NCI-H128 (cell line): ENCODE measurements around the gene GRM4.
"Not testable (repeated sequence)": the region's sequence is repeated elsewhere in the genome, so short reads cannot be mapped to it uniquely, and the experiment has no call there.

Source experiments
- DNase-seq: peaks from one replicate; lab custom pipeline; 2025; ENCODE audit not compliant: unreplicated experiment; lab: John Stamatoyannopoulos, UW

GRM4 gene

DNA sequence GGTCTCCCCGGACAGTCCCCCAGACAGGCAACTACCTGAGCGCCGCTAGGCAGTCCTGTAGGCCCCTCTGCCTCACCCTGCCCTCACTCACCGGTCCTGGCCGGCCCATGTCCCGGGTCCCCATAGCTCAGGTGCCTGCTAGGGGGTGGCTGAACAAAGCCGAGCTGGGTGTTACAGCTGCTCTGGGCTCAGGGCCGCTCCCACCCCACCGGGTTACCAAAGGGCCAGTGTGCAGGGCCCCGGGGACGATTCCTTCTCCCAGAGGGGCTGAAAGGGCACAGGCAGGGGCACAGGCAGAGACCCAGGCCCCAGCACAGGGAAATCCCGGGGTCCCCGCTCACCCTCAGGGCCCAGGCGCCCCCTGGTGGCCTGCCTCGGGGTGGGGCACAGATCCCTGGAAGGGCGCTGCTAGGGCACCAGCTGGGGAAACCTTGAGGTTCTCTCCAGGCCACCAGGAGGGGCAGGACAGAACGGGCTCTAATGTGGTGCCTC, 118.4 kb downstream of the GRM4 start:
- DNase-seq = no peak

DNA sequence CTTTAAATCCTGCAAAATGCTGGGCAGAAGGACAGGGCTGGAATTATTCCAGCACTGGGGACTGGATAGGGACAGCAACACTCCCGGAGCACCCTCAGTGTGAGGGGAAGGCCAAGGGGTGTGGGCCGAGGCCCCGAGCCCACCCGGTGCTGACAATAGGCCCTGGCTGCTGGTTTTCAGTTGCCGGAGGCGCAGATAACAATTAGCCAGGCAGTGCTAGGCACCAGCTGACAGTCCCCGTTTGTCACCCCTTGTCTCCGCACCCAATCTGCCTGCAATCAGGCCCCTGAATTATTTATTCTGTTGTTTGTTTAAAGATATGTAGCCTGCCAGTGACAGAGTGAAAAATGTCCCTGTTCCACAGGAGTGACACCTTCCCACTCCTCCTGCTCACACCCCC, 120.0 kb downstream of the GRM4 start:
- DNase-seq = no peak

DNA sequence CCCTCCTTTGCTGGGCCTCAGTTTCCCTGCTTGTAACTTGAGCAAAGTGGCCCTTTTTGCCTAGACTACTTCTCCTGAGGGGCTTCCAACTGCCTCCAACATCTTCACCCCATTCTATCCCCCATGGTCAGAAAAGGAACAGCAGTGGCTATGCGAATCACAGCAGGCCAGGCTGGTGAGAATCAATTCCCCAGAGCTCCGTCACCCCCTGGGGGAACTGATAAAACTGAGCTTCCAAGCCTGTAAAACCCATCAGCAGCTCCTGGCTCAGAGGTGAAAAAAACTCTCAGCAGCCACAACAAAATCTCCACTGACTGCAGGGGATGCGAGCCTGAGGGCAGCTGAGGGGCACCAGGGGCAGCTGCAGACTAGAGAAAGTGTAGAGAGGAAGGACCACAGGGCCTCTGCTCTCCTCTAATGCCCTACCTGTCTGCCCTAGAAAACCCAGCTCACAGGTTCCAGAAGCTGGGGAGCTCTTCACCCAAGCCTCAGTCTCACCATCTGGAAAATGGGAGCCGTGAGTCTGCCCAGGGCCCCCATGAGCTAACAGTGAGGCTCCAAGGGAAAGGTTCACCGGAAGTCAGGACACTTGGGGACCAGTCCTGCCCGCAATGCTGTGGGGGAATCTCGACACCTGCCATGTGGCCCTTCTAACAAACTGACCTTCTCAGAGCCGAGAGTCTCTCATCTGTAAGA, 120.6 kb downstream of the GRM4 start:
- no peak for DNase-seq

DNA sequence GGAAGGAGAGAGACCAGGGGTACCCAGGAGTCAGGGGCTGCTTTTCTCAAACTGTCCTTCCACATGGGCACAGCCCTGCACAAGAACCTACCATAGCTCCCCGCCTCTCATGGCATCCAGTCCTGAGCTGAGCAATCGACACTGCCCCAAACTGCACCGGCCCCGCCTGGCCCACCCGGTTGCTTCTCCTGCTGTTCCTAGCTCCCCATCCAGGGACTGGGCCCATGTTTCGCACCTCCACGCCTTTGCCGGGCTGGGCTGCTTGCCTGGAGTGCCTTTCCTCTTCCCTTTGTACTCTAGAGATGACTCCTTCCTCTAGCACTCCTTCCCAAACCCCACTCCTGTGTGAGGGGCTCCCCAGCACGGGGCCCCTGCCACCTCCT, 123.0 kb downstream of the GRM4 start:
- no peak for DNase-seq

DNA sequence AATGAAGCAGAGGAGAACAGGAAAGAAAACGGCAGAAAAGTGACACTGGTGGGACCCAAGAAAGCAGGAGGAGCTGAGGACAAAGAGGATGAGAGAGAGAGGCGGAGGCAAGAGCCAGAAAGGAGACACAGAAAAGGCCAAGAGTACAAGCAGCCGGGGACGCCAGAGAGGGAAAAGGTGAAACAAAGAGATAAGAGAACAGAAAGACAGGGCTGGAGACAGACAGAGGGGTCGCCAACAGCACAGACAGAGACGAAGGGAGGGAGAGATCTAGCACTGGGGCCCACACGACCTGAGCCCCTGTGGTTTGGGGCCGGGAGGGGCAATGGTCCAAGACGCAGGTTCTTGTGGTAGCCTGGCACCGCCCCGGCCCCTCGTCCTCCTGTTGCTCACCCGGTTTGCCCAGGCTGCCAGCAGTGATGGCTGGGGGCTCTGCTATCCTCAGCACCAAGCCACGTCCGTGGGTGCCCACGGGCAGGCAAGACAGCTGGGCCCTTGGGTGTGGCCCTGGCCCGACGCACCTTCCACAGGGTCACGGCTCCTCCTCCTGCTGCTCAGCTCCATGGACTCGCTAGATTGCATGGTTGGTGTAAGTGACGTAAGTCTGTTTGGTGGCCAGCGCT, 123.5 kb downstream of the GRM4 start:
- no peak for DNase-seq

DNA sequence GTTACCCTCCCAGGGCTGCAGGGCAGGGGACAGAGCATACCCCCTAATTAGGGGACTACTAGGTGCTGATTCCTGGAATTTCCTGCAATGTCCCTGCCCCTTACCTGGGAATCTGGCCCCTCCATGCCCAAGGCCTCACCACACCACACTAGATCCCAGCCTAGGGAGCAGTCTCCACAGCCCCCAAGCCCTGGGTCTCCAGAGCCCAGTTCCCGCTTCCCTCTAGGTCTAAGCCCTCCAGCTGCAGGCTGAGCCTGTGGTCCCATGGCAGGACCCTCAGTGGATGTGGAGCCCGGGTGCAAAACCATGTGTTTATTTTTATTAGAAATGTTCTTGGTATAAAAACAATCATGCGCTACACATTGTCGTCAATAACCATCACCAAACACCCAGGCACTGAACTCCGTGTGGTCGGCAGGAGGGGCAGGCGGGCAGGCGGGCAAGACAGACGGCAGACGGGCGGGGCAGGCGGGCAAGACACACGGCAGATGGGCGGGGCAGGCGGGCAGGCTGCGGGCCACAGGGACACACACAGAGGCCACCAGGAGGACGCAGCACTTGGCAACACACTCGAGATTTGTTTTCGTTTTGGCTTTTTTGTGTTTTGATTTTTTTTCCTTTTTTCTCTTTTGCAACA, 124.2 kb downstream of the GRM4 start:
- no peak for DNase-seq

DNA sequence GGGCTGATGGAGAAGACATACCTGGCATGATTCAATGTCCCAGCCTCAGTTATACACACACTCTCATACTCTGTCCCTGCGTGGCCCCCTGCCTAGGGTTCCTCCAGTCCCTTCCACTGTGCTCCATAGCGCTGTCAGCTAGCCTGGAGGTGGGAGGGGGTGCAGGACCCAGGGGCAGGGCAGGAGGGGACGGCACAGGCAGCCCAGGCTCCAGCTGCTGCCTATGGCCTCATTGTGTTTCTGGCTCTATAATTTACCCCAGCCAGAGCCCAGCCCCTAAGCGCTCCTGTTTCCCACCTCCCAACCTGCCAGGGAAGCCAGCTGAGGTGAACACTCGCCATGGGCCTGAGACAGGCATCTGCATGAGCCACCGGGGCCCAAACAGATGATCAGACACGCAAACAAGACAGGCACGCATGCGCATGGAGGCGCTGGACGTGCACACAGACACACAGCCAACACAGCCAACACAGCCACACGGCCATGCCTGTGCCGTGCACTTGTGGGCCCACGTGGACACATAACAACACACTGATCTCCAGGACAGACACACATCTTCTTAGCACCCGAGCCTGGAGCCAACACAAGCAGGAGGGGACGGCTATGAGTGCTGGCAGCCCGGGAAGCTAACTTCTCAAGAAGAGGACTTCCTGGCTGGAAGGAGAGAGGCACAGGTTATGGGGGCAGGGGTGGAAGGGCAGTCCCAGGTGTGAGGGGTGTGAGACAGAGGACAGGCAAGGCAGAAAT, 124.9 kb downstream of the GRM4 start:
- no peak for DNase-seq

DNA sequence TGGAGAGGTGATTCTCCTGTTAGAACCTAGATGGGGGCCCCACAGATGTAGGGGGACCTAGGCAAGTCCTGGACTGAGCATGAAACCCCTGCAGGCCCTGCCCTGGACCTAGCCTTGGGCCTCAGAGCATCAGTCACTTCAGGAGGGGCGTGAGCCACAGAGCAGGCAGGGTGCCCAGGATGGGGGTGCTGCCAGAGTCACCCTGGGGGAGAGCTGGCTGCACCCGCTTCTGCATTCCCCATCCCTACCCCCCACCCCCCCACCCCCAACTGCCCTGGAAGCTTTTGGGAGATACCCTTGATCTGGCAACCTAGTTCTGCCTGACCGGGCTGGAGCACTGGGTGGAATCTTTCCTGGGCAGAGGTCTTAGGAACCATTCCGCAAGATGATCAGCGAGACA, 125.6 kb downstream of the GRM4 start:
- DNase-seq = no peak

DNA sequence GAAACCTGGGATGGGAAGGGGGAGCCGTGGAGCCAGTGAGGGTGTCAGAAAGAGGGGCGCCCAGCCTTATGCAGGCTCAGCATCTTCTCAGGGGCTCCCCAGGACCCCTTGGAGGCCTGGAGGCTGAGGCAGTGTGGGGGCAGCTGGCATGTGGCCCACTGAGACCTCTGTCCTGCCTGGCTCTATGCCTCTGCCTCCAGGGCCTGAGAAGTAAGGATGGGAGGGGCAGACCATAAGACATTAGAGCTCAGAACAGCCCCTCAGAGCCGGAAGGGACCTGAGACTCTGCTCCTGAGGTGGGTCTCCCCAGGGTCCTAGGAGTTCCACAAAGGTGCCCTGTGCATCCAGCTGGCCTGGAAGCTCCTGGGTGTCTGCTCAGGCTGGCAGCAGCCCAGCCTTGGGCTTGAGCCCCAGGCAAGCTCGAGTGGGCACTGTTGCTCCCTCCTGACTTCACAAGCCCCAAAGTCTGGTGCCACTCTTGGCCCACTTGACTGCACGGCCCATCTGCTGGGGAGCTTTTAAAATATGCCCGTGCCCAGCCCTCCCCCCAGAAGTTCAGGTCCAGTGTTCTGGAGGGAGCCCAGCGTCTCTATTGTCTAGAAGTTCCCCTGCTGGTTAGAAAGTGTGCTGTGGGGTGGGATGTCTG, 126.8 kb downstream of the GRM4 start:
- no peak for DNase-seq

DNA sequence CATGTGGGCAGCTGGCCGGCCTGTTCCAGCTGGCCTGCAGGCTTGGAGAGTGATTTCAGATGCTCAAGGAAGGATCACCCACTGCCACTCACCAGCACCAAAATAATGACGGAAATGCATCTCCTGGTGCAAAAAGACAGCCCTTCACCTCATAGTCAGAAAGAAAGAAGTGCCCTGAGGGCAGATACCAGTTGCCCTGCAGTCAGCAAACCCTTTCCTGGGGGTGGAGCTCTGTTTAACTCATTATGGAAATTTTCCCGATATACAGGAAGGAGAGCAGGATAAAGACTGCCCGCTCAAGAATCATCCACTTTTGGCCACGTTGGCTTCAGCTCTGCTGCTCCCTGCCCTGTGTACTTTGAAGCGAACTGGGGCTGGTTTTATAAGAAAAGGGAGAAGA, 127.9 kb downstream of the GRM4 start:
- DNase-seq = no peak

DNA sequence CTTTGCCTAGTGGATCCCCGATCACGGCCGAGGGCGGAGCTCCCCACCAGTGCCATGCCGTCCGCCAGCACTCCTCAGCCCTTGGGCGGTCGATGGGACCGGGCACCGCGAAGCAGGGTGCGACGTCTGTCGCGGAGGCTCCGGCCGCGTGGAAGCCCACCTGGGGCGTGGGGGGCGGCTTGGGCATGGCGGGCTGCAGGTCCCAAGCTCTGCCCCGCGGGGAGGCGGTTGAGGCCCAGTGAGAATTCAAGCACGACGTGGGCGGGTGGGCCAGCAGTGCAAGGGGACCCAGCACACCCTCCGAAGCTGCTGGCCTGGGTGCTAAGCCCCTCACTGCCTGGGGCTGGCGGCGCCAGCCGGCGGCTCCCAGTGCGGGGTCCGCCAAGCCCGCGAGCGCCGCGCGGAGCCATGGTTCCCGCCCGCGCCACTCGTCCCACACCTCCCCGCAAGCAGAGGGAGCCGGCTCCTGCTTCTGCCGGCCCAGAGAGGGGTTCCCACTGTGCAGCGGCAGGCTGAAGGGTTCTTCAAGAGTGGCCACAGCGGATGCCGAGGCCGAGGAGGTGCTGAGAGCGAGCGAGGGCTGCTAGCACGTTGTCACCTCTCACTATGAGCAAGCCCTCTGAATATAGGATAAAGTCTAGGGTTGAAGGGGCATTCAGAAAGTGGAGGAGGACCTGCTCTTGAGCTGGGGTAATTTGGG, 128.6 kb downstream of the GRM4 start:
- no peak for DNase-seq

DNA sequence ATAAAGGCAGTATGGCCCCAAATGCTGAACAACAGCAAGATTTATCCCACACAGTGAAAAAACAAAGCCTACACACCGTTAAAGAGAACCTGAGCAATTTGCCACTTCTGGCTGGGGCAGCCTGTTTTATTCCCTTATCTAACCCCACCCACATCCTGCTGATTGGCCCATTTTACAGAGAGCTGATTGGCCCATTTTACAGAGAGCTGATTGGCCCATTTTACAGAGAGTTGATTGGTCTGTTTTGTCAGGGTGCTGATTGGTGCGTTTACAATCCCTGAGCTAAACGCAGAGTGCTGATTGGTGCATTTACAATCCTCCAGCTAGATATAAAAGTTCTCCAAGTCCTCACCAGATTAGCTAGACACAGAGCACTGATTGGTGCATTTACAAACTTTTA, 129.3 kb downstream of the GRM4 start:
- DNase-seq = not testable (repeated sequence)

DNA sequence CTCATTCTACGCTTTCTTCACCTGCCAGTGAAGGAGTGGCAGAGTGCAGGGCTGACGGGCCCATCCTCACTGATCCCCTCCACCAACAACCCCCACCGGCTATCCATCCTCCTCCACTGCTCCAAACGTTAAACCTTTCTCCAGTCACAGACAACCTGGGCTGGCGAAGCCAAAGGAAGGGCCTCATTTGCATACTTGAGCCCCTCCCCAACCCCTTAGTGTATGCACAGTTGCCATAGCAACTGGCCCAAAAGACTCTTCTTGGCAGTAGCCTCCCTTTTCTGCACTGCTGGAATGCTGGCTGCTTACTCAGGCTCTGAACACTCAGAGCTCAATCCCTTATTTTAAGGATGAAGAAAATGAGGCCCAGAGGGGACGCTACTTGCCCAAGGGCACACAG, 130.3 kb downstream of the GRM4 start:
- no peak for DNase-seq

DNA sequence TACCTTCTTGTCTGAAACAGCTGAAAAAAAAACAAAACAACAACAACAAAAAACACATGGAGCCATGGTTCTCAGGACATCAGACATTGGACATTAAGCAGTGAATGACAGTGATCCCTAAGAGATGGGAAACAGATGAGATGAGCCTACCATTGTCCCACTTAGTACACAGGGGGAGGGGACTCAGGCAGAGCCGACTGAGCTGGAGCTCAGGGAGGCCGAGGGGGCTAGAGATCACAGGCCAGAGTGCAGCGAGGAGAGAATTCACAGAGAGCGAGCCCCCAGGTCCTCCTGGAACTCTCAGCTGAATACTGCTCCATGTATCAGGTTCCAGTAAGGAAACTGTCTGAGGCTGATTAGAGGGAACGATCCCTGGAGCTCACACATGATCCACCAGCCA, 134.6 kb downstream of the GRM4 start:
- no peak for DNase-seq

DNA sequence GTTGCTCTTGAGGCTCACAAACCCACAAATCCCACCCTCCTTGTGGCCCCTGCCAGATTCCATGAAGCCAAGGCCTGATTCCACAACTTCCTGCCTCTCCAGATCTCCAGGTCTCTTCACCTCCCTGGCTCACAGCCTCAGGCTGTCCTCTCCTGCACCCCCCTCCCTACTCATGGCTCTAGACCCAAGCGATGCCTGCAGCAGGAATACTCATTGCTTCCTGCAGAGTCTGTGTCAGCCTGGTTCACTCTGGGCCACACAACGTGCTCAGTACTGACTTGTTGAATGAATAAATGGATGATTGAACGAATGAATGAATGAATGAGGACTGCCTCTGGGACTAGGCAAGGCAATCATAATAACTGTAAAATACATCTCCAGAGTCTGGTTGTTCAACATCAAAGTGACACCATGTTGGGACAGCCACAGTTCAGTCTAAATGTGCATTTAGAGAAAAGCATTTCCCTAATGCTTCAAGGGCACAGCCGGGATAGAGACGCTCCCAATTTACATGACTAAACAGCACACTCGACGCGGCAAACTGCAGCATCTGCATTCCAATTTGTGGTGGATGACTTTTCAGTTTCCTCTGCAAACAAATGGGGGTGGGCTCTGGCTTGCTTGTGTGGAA, 139.9 kb downstream of the GRM4 start:
- no peak for DNase-seq

DNA sequence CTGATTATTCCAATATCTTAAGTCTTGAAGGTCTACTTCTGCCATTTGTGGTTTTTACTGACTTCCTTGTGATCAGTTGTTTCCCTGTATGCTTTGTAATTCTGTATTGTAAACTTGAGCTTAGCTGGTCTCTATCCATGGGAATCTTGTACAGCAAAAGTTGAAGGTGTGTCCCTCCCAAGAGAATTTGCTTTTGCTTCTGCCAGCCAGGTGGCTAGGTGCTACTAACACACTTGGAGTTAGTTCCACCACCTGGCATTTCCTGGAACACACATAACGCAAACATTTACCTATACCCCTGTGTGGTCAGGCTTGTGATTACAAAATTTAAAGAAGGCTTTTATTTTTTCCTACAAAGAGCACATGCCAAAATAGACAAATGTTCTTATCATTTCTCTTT, 141.2 kb downstream of the GRM4 start:
- no peak for DNase-seq

DNA sequence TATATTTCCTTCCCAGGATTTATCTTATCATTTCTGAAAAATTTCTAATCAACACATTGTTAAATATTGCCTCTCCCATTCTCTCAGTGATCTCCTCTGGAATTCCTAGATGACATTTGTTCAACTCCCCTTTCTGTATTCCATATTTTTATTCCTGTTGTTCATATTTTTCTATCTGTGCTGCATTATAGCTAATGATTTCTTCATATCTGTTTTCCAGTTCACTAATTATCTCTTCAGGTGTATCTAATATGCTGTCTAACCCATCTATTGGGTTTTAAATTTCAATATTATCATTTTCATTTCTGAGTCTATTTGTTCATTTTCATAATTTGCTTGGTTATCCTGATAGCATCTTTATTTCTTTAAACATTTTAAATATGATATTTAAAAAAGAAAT, 141.9 kb downstream of the GRM4 start:
- no peak for DNase-seq

DNA sequence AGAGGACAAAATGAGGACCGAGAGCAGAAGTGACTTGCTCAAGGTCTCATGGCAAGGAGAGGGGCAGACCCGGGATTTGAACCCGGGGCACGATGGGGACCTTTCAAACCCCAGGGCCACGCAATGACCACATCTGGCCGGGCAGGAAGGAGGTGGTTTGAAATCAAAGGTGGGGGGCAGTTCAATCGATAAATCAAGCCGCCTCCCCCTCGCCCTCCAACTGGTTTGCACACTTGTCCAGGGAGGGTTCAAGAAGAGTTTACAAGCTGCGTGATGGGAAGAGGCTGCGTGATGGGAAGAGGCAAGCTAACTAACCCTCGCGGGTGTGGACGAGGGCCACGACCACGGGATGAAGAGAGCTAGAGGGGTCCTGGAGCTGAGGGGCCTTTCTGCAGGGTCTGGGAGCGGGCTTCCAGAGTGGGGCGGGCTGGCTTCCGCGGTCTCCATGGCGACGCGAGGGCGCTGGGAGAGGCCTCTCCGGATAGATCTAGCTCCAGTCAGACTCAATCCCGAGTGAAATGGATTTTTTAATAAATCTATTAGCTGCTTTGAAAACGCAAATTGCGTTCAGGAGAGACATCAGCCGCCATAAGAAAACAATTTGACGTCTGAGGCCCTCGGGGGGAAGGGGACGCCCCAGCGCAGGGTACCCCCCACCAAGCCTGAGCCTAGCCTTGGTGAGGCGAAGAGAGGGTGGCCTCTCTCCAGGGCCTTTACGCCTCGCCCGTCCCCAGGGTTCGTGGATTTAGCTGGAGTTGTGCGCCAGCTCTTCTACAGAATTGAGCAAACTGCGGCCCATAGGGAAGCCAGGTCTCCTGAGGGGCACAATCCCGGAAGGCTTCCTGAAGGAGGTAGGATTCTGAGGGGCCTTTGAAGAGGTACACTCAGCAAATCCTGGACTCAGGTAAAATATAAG, 143.9 kb downstream of the GRM4 start:
- DNase-seq = no peak

DNA sequence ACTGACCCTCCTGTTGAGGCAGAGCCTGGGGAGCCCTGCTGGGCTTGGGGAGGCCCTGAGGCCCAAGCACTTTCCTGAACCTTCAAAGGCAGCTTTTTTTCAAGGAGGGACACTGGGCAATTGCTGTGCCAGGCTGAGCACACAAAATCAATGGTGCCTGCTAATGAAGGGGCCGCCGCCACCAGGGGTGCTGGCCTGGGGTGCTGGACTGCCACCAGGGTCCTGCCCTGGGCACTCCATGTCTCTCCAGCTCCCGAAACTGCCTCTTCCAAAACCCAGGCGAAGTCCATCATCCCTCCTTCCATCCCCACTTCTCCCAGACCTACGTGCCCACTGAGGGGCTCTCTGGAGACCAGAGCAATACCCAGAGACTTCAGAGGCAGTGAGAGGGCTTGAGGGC, 145.6 kb downstream of the GRM4 start:
- DNase-seq = no peak
